ENCODE data around the gene MTFR2.

GRCh38 chr6:136181861-136182260, 68.2 kb downstream of the MTFR2 start:
- TF ChIP-seq TEAD2 (CRISPR knock-in tag; IDR thresholded peaks at IDR 0.05) (no peak), HNRNPK (IDR thresholded peaks at IDR 0.05; ENCODE audit: low read depth, low read length, poor library complexity, severe bottlenecking) (no peak), ZNF30 (CRISPR knock-in tag; IDR thresholded peaks at IDR 0.05) (no peak), BCL3 (CRISPR knock-in tag; IDR thresholded peaks at IDR 0.05) (no peak), ZNF589 (CRISPR knock-in tag; conservative IDR thresholded peaks at IDR 0.05) (no peak), ZNF841 (CRISPR knock-in tag; IDR thresholded peaks at IDR 0.05; ENCODE audit: borderline replicate concordance) (no peak), ZNF343 (CRISPR knock-in tag; IDR thresholded peaks at IDR 0.05) (no peak), HDAC2 (CRISPR knock-in tag; IDR thresholded peaks at IDR 0.05) (no peak), POLR2A (IDR thresholded peaks at IDR 0.05; ENCODE audit: insufficient read depth in 1 of 2, low read depth in 2 of 2, low read length in 2 of 2) (no peak), CTCF (CRISPR knock-in tag; IDR thresholded peaks at IDR 0.05) (no peak)
- TF ChIP-seq, protein P1, sequence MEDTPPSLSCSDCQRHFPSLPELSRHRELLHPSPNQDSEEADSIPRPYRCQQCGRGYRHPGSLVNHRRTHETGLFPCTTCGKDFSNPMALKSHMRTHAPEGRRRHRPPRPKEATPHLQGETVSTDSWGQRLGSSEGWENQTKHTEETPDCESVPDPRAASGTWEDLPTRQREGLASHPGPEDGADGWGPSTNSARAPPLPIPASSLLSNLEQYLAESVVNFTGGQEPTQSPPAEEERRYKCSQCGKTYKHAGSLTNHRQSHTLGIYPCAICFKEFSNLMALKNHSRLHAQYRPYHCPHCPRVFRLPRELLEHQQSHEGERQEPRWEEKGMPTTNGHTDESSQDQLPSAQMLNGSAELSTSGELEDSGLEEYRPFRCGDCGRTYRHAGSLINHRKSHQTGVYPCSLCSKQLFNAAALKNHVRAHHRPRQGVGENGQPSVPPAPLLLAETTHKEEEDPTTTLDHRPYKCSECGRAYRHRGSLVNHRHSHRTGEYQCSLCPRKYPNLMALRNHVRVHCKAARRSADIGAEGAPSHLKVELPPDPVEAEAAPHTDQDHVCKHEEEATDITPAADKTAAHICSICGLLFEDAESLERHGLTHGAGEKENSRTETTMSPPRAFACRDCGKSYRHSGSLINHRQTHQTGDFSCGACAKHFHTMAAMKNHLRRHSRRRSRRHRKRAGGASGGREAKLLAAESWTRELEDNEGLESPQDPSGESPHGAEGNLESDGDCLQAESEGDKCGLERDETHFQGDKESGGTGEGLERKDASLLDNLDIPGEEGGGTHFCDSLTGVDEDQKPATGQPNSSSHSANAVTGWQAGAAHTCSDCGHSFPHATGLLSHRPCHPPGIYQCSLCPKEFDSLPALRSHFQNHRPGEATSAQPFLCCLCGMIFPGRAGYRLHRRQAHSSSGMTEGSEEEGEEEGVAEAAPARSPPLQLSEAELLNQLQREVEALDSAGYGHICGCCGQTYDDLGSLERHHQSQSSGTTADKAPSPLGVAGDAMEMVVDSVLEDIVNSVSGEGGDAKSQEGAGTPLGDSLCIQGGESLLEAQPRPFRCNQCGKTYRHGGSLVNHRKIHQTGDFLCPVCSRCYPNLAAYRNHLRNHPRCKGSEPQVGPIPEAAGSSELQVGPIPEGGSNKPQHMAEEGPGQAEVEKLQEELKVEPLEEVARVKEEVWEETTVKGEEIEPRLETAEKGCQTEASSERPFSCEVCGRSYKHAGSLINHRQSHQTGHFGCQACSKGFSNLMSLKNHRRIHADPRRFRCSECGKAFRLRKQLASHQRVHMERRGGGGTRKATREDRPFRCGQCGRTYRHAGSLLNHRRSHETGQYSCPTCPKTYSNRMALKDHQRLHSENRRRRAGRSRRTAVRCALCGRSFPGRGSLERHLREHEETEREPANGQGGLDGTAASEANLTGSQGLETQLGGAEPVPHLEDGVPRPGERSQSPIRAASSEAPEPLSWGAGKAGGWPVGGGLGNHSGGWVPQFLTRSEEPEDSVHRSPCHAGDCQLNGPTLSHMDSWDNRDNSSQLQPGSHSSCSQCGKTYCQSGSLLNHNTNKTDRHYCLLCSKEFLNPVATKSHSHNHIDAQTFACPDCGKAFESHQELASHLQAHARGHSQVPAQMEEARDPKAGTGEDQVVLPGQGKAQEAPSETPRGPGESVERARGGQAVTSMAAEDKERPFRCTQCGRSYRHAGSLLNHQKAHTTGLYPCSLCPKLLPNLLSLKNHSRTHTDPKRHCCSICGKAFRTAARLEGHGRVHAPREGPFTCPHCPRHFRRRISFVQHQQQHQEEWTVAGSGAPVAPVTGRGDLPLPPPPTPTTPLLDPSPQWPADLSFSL (CRISPR knock-in tag; IDR thresholded peaks at IDR 0.05): no peak
- TF ChIP-seq, protein P2, sequence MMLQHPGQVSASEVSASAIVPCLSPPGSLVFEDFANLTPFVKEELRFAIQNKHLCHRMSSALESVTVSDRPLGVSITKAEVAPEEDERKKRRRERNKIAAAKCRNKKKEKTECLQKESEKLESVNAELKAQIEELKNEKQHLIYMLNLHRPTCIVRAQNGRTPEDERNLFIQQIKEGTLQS (CRISPR knock-in tag; IDR thresholded peaks at IDR 0.05): no peak

All from HepG2 (cell line).